Fibroblast of mammary gland (primary cell): ENCODE data around the gene PRKAG2.

Source experiments
- DNase-seq: peaks from one replicate; pipeline ENCODE4 v3.0.0-alpha.2; 2010; ENCODE audit warnings: low read depth
- H3K4me3 ChIP-seq: 2 replicates; pipeline ENCODE4 v1.5.1; 2011; ENCODE audit warnings: low read depth, mild to moderate bottlenecking, low read length, moderate library complexity; ENCODE audit not compliant: control insufficient read depth
- TF ChIP-seq, protein P1 (sequence below): conservative IDR thresholded peaks from 2 replicates; pipeline ENCODE4 v1.5.1; 2011; ENCODE audit warnings: low read depth, low read length, inconsistent platforms; ENCODE audit not compliant: control insufficient read depth, insufficient read depth

PRKAG2 gene

DNA sequence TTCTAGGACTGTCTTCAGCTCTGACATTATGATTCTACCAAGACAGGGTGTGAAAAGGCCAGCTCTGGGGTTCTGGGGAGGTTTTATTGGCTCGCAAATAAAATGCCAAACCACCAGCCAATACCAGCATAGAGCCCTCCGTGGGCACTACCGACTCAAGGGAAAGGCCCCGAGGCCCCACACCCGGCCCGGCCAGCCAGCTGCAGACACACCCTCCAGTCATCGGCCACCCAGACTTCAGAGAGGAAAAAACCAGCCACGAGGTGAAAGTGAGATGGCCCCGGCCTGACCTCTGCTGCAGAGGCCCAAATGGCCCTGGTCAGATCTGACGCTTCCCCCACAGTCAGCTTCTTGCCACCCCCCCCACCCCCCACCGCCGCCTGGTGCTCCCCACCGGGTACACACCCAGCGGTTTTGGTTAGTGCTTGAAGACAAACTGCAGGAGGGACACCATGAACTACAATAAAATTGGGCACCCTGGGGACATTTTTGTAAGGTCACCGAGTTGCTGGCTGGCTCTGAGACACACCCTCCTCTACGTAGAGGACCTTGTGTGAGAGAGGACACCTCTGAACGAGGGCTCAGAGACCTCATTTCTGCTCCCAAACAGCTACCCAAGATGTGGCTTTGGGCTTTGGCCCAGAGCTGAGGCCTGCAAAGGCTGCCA is 79.9 kb downstream of the PRKAG2 start:
- no peak for DNase-seq
- no peak overlapping the region for H3K4me3 ChIP-seq
- TF ChIP-seq, protein P1, sequence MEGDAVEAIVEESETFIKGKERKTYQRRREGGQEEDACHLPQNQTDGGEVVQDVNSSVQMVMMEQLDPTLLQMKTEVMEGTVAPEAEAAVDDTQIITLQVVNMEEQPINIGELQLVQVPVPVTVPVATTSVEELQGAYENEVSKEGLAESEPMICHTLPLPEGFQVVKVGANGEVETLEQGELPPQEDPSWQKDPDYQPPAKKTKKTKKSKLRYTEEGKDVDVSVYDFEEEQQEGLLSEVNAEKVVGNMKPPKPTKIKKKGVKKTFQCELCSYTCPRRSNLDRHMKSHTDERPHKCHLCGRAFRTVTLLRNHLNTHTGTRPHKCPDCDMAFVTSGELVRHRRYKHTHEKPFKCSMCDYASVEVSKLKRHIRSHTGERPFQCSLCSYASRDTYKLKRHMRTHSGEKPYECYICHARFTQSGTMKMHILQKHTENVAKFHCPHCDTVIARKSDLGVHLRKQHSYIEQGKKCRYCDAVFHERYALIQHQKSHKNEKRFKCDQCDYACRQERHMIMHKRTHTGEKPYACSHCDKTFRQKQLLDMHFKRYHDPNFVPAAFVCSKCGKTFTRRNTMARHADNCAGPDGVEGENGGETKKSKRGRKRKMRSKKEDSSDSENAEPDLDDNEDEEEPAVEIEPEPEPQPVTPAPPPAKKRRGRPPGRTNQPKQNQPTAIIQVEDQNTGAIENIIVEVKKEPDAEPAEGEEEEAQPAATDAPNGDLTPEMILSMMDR: no peak

DNA sequence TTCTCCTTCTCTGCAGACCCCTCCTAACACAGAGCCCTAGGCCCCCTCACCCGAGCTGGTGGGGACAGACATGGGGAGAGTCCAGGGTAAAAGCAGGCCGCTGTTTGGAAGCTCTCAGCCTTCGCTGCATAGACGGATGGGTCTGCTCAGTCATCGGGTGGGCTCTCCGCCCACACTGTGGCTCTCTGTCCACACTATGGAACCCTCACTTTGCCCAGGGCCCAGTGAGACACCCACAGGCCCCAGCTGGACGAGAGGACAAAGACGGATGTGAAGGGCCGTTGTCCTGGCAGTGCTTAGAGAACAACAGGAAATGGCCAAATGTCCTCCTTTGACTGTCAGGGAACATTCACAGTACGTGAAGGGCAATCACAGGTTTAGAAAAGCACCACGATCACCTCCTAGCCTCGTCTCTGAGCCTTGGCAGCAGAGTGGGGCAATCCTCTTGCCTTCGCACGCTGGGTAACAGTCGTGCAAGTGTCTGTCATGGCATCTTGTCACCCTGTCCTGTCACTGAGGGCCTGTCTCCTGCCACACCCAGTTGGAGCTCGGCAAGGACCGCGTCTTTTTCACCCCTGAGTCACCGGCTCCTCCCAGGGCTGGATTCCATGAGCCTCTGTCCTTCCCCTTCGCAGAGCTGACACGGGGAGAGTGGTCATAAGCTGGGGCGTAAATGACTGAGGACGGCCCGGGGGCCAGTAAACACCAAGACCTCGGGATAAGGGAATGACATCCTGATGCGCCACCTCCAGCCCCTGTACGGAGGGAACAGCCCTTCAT is 80.6 kb downstream of the PRKAG2 start:
- TF ChIP-seq, protein P1: no peak
- peak; percentile 45 for DNase-seq
- H3K4me3 ChIP-seq: no peak overlapping the region

DNA sequence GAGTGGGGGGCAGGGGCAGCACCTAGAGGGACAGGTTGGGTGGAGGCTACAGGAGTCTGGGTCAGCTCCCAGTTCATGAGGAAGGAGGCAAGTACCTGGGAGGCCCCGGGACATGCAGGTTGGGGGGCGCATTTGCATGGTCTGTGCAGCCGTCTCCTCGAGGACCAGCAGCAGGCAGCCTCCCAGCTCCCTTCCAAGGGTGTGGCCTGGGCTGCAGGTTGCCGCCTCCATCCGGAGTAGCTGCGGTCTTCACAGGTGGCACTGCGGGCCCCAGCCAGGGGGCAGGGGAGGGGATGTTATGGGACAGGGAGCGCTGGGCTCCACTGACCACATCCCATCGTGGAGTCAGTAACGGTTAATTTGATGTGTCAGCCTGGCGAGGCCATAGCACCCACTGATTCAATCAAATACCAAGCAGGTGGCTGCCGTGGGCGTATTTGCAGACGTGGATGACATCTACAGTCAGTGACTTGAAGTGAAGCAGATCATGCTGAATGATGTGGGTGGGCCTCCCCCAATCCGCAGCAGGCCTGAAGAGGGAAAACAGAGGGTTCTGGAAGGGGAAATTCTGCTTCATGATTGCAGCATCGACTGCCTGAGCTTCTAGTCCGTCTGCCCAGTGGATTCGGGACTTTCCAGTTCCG is 81.6 kb downstream of the PRKAG2 start:
- TF ChIP-seq, protein P1: no peak
- no peak overlapping the region for H3K4me3 ChIP-seq
- no peak for DNase-seq

DNA sequence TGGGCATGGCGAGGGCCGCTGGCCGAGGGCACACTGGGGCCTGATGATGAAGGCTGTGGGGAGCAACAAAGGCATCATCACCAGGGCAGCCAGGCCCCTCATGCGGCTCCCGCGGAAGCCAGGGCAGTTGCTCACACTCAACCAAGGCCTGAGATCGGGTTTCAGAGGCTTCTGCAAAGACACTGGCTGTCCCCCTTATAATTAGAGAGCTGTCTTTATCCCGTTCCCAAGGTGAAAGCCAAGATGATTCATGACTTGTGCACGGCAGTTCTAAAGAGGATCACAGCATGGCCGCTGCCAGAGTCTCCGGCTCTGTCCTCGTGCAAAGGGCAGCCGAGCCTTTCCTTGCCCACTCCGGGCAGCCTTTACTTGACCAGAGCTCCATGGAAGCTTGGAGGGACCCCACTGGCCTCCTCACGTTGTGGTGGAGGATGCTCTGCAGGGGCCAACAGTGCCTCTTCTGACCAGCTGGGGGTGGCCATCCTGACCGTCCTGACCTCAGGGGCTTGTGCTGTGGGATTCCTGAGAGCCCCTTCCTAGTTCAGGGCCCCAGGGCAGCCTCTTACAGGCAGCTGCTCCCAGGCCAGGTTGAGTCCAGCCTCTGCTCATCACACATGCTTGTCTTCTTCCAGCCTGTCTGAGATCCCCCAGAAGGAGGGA is 82.3 kb downstream of the PRKAG2 start:
- TF ChIP-seq, protein P1: no peak
- no peak overlapping the region for H3K4me3 ChIP-seq
- DNase-seq: no peak

DNA sequence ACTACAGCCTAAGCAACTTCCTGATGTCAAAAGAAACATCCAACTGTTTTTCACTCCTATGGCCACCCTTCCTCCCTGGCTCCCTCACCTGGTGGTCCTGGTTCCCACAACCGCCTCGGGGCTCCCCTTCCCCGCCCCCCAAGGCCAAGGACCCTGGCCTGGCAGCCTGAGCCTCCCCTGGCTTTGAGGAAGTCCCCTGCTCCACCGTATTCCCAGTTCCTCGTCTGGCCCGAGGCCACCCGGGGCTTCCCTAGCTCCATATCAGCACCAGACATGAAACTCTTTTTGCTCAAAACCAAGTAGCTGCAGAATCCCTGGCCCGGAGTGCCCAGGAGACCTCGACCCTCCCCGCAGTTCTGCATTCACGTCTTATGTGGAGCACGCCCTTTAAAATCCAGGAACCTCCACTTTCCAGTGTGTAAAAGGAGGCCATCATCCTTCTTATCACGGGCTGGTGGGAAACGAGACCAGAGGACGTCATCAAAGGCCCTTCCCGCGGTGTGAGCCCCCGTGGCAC is 82.9 kb downstream of the PRKAG2 start:
- no peak for DNase-seq
- TF ChIP-seq, protein P1: no peak
- no peak overlapping the region for H3K4me3 ChIP-seq

DNA sequence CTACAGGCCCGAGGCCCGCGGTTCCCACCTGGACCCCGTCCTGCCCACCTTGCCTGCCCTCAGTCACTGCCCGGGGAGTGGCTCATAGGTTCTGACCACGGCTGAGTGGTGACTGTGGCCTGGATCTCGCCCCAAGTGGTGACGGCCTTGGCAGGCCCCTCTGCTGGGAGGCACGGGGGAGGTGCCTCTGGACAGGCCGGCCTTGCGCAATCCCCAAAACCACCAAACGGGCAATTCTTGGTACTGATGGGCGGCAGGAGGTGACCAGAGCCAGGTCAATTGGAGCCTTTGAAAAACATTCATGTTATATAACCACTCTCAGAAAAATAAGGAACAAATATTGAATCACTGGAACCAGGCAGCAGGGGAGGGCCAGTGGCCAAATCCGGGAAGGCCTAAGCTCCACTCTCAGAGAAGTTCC is 83.4 kb downstream of the PRKAG2 start:
- no peak overlapping the region for H3K4me3 ChIP-seq
- DNase-seq: peak; percentile 31
- TF ChIP-seq, protein P1: no peak
